Neural progenitor cell (in vitro differentiated cells): ENCODE results near the gene ALK. TPM values are rescaled to one million over a fixed set of nuclear protein-coding genes. Genes with fewer than 3 reads are reported as not detected.

ENCODE experiments used
- DNase-seq: peaks from one replicate; pipeline ENCODE4 v3.0.0-alpha.2; 2016; ENCODE audit warnings: low spot score
- H2AFZ ChIP-seq: fragments of 200-600 bp; sonication (generic); replicated peaks from 2 replicates; pipeline ENCODE4 v1.6.1; 2016; ENCODE audit warnings: antibody characterized with exemption
- H3F3A ChIP-seq: fragments of 200-600 bp; sonication (generic); 2 replicates; pipeline ENCODE4 v1.6.1; 2016; ENCODE audit warnings: antibody characterized with exemption, low read depth
- H3K27ac ChIP-seq: fragments of 200-600 bp; sonication (generic); 2 replicates; pipeline ENCODE4 v1.5.1; 2016; ENCODE audit warnings: mild to moderate bottlenecking
- H3K27me3 ChIP-seq: fragments of 200-600 bp; sonication (generic); 2 replicates; pipeline ENCODE4 v1.6.1; 2016; ENCODE audit warnings: mild to moderate bottlenecking, moderate library complexity
- H3K36me3 ChIP-seq: fragments of 200-600 bp; sonication (generic); 2 replicates; pipeline ENCODE4 v1.5.1; 2016
- H3K4me1 ChIP-seq: fragments of 200-600 bp; sonication (generic); 2 replicates; pipeline ENCODE4 v1.6.1; 2016; ENCODE audit warnings: mixed run types
- H3K4me2 ChIP-seq: fragments of 200-600 bp; sonication (generic); 2 replicates; pipeline ENCODE4 v1.6.1; 2016
- H3K4me3 ChIP-seq: fragments of 200-600 bp; sonication (generic); 2 replicates; pipeline ENCODE4 v1.5.1; 2016
- H3K79me2 ChIP-seq: fragments of 200-600 bp; sonication (generic); 2 replicates; pipeline ENCODE4 v1.6.1; 2016; ENCODE audit warnings: low read depth
- H3K9ac ChIP-seq: fragments of 200-600 bp; sonication (generic); 2 replicates; pipeline ENCODE4 v1.6.1; 2016
- H3K9me3 ChIP-seq: fragments of 200-600 bp; sonication (generic); 2 replicates; pipeline ENCODE4 v1.5.1; 2016; ENCODE audit warnings: low read depth
- H4K20me1 ChIP-seq: fragments of 200-600 bp; sonication (generic); 2 replicates; pipeline ENCODE4 v1.6.1; 2016; ENCODE audit warnings: low read depth
- H3K27ac Mint-ChIP-seq: 3 replicates; pipeline ENCODE4 v1.8.0; 2021; ENCODE audit warnings: mixed read lengths
- H3K27me3 Mint-ChIP-seq: 2 replicates; pipeline ENCODE4 v1.8.0; 2022; ENCODE audit warnings: low read depth, mild to moderate bottlenecking, inconsistent platforms, moderate library complexity, mixed read lengths; ENCODE audit not compliant: insufficient read depth
- H3K36me3 Mint-ChIP-seq: 3 replicates; pipeline ENCODE4 v1.8.0; 2021; ENCODE audit warnings: mixed read lengths
- H3K4me1 Mint-ChIP-seq: 3 replicates; pipeline ENCODE4 v1.8.0; 2021; ENCODE audit warnings: mixed read lengths
- H3K4me3 Mint-ChIP-seq: 3 replicates; pipeline ENCODE4 v1.8.0; 2021; ENCODE audit warnings: mild to moderate bottlenecking, moderate library complexity, mixed read lengths
- H3K9me3 Mint-ChIP-seq: 3 replicates; pipeline ENCODE4 v1.8.0; 2020; ENCODE audit warnings: mixed read lengths
- EZH2 ChIP-seq: fragments of 200-600 bp; sonication (generic); IDR thresholded peaks from 2 replicates; pipeline ENCODE4 v1.6.1; 2017; ENCODE audit warnings: antibody characterized with exemption, mild to moderate bottlenecking, moderate library complexity
- EZH2phosphoT487 ChIP-seq: fragments of 200-600 bp; sonication (generic); IDR thresholded peaks from 2 replicates; pipeline ENCODE4 v1.6.1; 2017; ENCODE audit warnings: antibody characterized with exemption
- total RNA-seq: library from RNA; depleted of rRNA; stranded (reverse); fragments of >200 nt; gene quantifications from 2 replicates; pipeline ENCODE4 v1.2.3, GENCODE V29; 2015; ENCODE audit warnings: low replicate concordance
- TF ChIP-seq, protein P1 (sequence below): fragments of 200-600 bp; sonication (generic); IDR thresholded peaks from 2 replicates; pipeline ENCODE4 v1.5.1; 2017; ENCODE audit warnings: antibody characterized with exemption, mild to moderate bottlenecking

The ALK gene
- total RNA-seq, 1 donor from 2014 or later = not detected

GRCh38 chr2:29811378-29811777 lies 110.0 kb downstream of the ALK start:
- TF ChIP-seq EZH2 (no peak), EZH2phosphoT487 (no peak)
- no peaks in the 10 kb centered on the region for H3K4me1 ChIP-seq
- Mint-ChIP-seq H3K36me3 (peaks cover 4% of the 10 kb centered on the region), H3K4me3 (no peak overlapping the region), H3K27ac (no peak overlapping the region), H3K27me3 (no peaks in the 10 kb centered on the region), H3K9me3 (peaks cover 5% of the 10 kb centered on the region), H3K4me1 (peaks cover 17% of the 10 kb centered on the region)
- H3K27ac ChIP-seq = no peak overlapping the region
- H3K9ac ChIP-seq = no peak overlapping the region
- H3K79me2 ChIP-seq = no peaks in the 10 kb centered on the region
- no peaks in the 10 kb centered on the region for H3F3A ChIP-seq
- H3K9me3 ChIP-seq = no peaks in the 10 kb centered on the region
- H3K27me3 ChIP-seq = no peaks in the 10 kb centered on the region
- DNase-seq = no peak
- H2AFZ ChIP-seq = no peak overlapping the region
- H3K4me3 ChIP-seq = no peak overlapping the region
- H3K36me3 ChIP-seq = no peaks in the 10 kb centered on the region
- no peak overlapping the region for H3K4me2 ChIP-seq
- H4K20me1 ChIP-seq = no peaks in the 10 kb centered on the region

GRCh38 chr2:29810956-29811355 lies 110.4 kb downstream of the ALK start:
- H3F3A ChIP-seq = no peaks in the 10 kb centered on the region
- Mint-ChIP-seq H3K36me3 (peaks cover 4% of the 10 kb centered on the region), H3K4me1 (peaks cover 15% of the 10 kb centered on the region), H3K4me3 (no peak overlapping the region), H3K27me3 (no peaks in the 10 kb centered on the region), H3K27ac (peak overlapping the region; percentile 12), H3K9me3 (peaks cover 5% of the 10 kb centered on the region)
- H2AFZ ChIP-seq = no peak overlapping the region
- no peaks in the 10 kb centered on the region for H3K27me3 ChIP-seq
- no peak for TF ChIP-seq EZH2phosphoT487
- TF ChIP-seq EZH2 = no peak
- TF ChIP-seq, protein P1, sequence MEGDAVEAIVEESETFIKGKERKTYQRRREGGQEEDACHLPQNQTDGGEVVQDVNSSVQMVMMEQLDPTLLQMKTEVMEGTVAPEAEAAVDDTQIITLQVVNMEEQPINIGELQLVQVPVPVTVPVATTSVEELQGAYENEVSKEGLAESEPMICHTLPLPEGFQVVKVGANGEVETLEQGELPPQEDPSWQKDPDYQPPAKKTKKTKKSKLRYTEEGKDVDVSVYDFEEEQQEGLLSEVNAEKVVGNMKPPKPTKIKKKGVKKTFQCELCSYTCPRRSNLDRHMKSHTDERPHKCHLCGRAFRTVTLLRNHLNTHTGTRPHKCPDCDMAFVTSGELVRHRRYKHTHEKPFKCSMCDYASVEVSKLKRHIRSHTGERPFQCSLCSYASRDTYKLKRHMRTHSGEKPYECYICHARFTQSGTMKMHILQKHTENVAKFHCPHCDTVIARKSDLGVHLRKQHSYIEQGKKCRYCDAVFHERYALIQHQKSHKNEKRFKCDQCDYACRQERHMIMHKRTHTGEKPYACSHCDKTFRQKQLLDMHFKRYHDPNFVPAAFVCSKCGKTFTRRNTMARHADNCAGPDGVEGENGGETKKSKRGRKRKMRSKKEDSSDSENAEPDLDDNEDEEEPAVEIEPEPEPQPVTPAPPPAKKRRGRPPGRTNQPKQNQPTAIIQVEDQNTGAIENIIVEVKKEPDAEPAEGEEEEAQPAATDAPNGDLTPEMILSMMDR = no peak
- H3K27ac ChIP-seq = no peak overlapping the region
- H3K4me1 ChIP-seq = no peaks in the 10 kb centered on the region
- no peaks in the 10 kb centered on the region for H3K79me2 ChIP-seq
- DNase-seq = no peak
- H3K4me3 ChIP-seq = no peak overlapping the region
- no peak overlapping the region for H3K9ac ChIP-seq
- no peaks in the 10 kb centered on the region for H3K9me3 ChIP-seq
- no peak overlapping the region for H3K4me2 ChIP-seq
- H3K36me3 ChIP-seq = no peaks in the 10 kb centered on the region
- no peaks in the 10 kb centered on the region for H4K20me1 ChIP-seq

- H3K27ac ChIP-seq = no peak overlapping the region
These were observed 113.1 kb downstream of the ALK start for GRCh38 chr2:29808321-29808720.

GRCh38 chr2:29807082-29807481 lies 114.3 kb downstream of the ALK start:
- H4K20me1 ChIP-seq = no peaks in the 10 kb centered on the region
- no peaks in the 10 kb centered on the region for H3K4me1 ChIP-seq
- H3F3A ChIP-seq = no peaks in the 10 kb centered on the region
- TF ChIP-seq, protein P1 = no peak
- no peak for TF ChIP-seq EZH2phosphoT487
- TF ChIP-seq EZH2 = no peak
- no peak overlapping the region for H3K4me2 ChIP-seq
- no peak overlapping the region for H3K4me3 Mint-ChIP-seq
- no peaks in the 10 kb centered on the region for H3K27me3 ChIP-seq
- H3K4me3 ChIP-seq = no peak overlapping the region
- no peak overlapping the region for H3K9ac ChIP-seq
- peaks cover 9% of the 10 kb centered on the region for H3K4me1 Mint-ChIP-seq
- H3K79me2 ChIP-seq = no peaks in the 10 kb centered on the region
- H3K36me3 Mint-ChIP-seq = peaks cover 4% of the 10 kb centered on the region
- no peak overlapping the region for H3K27ac Mint-ChIP-seq
- no peak overlapping the region for H3K27ac ChIP-seq
- H2AFZ ChIP-seq = no peak overlapping the region
- DNase-seq = no peak
- peaks cover 10% of the 10 kb centered on the region for H3K9me3 Mint-ChIP-seq
- no peaks in the 10 kb centered on the region for H3K9me3 ChIP-seq
- H3K27me3 Mint-ChIP-seq = no peaks in the 10 kb centered on the region
- no peaks in the 10 kb centered on the region for H3K36me3 ChIP-seq

More at GRCh38 chr2:29808321-29808720, 113.1 kb downstream of the ALK start:
- Mint-ChIP-seq H3K9me3 (peaks cover 10% of the 10 kb centered on the region), H3K27ac (no peak overlapping the region), H3K4me1 (peaks cover 9% of the 10 kb centered on the region), H3K4me3 (no peak overlapping the region), H3K27me3 (no peaks in the 10 kb centered on the region), H3K36me3 (peaks cover 4% of the 10 kb centered on the region)
- H3K27me3 ChIP-seq = no peaks in the 10 kb centered on the region
- H3K36me3 ChIP-seq = no peaks in the 10 kb centered on the region
- TF ChIP-seq EZH2 (no peak), EZH2phosphoT487 (no peak)
- TF ChIP-seq, protein P1 = no peak
- H2AFZ ChIP-seq = no peak overlapping the region
- H3K4me2 ChIP-seq = no peak overlapping the region
- no peaks in the 10 kb centered on the region for H3K4me1 ChIP-seq
- H3K79me2 ChIP-seq = no peaks in the 10 kb centered on the region
- H3F3A ChIP-seq = no peaks in the 10 kb centered on the region
- no peaks in the 10 kb centered on the region for H4K20me1 ChIP-seq
- no peak overlapping the region for H3K9ac ChIP-seq
- no peak overlapping the region for H3K4me3 ChIP-seq
- no peaks in the 10 kb centered on the region for H3K9me3 ChIP-seq
- DNase-seq = no peak
